GM12874 (cell line): ENCODE results near the gene C9orf85.

Experiments used
- CTCF ChIP-seq: IDR thresholded peaks from 2 replicates; pipeline ENCODE4 v1.5.1; 2011; ENCODE audit warnings: low read depth, mild to moderate bottlenecking, control low read depth, low read length, moderate library complexity; ENCODE audit not compliant: insufficient read depth

C9orf85 gene

GRCh38 chr9:71987471-71988371, 76.3 kb downstream of the C9orf85 start:
- no peak for TF ChIP-seq CTCF

GRCh38 chr9:71990466-71990865, 79.0 kb downstream of the C9orf85 start:
- no peak for TF ChIP-seq CTCF

- no peak for TF ChIP-seq CTCF
These were observed 94.0 kb downstream of the C9orf85 start for GRCh38 chr9:72005451-72005850.

GRCh38 chr9:72006501-72006900, 95.1 kb downstream of the C9orf85 start:
- no peak for TF ChIP-seq CTCF

- TF ChIP-seq CTCF: no peak
These were observed 101.2 kb downstream of the C9orf85 start for GRCh38 chr9:72012646-72013045.

GRCh38 chr9:72013292-72013760, 101.9 kb downstream of the C9orf85 start:
- no peak for TF ChIP-seq CTCF

GRCh38 chr9:72022841-72023240, 111.4 kb downstream of the C9orf85 start:
- TF ChIP-seq CTCF: no peak
